Measurements from ENCODE around the gene TCF25.

DNA sequence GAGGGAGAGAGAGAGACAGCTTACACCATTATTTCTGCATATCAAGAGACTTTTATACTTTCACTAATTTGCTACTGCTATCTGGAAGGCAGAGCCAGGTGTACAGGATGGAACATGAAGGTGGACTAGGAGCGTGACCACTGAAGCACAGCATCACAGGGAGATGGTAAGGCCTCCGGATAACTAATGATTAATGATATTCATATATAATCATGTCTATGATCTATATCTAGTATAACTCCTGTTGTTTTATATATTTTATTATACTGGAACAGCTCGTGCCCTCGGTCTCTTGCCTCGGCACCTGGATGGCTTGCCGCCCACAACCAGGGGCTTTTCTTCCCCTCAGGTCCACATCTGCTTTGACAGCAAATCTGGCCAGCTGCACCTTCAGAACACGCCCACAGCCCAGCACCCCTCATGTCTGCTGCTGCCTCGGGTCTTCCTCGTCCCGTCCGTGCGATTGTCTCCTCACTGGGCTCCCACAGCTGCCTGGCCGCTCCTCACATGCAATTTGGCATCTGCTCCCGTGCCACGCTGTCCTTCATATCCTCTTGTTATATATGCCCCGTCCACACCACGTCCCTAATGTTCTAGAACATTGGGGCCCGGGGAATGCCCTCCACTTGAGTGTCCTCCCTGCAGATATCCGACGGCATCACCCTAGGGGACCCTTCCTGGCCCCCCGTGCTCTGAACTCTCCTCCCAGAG is 64.9 kb downstream of the TCF25 start:
- TF ChIP-seq EZH2 (IDR thresholded peaks at IDR 0.05) (no peak), POLR2AphosphoS5 (IDR thresholded peaks at IDR 0.05; ENCODE audit: borderline replicate concordance, low read depth, low read length) (no peak), FOXP2 (optimal IDR thresholded peaks at IDR 0.05; ENCODE audit: control extremely low read depth, extremely low read length, insufficient read depth) (no peak)

All from SK-N-MC (cell line).